Astrocyte (in vitro differentiated cells and primary cell): ENCODE measurements around the gene SERPINE1. TPM values are rescaled to one million over a fixed set of nuclear protein-coding genes. Genes with fewer than 3 reads are reported as not detected.

ENCODE experiments used
- DNase-seq: peaks from one replicate; pipeline ENCODE4 v3.0.0-alpha.2; 2010; ENCODE audit warnings: low read depth
- FAIRE-seq: peaks from 2 replicates; lab custom pipeline; 2011; peaks lifted over from hg19 to GRCh38; lab: Jason Lieb, UNC
- H2AFZ ChIP-seq: 2 replicates; pipeline ENCODE4 v1.6.0; 2012; ENCODE audit warnings: low read depth, low read length, inconsistent platforms
- H3K27ac ChIP-seq: 2 replicates; pipeline ENCODE4 v1.5.1; 2011; ENCODE audit warnings: low read depth, low read length, inconsistent platforms
- H3K27me3 ChIP-seq: 2 replicates; pipeline ENCODE4 v1.6.0; 2011; ENCODE audit warnings: low read length, inconsistent platforms; ENCODE audit not compliant: insufficient read depth
- H3K36me3 ChIP-seq: 2 replicates; pipeline ENCODE4 v1.5.1; 2011; ENCODE audit warnings: low read length, inconsistent platforms; ENCODE audit not compliant: insufficient read depth
- H3K4me1 ChIP-seq: 2 replicates; pipeline ENCODE4 v1.5.1; 2011; ENCODE audit warnings: low read length, inconsistent platforms; ENCODE audit not compliant: insufficient read depth
- H3K4me2 ChIP-seq: 2 replicates; pipeline ENCODE4 v1.6.0; 2012; ENCODE audit warnings: low read length, inconsistent platforms
- H3K4me3 ChIP-seq: 2 replicates; pipeline ENCODE4 v1.5.1; 2011; ENCODE audit warnings: low read depth, mild to moderate bottlenecking, low read length, inconsistent platforms; ENCODE audit not compliant: insufficient read depth
- H3K79me2 ChIP-seq: 2 replicates; pipeline ENCODE4 v1.6.0; 2012; ENCODE audit warnings: mild to moderate bottlenecking, low read length, inconsistent platforms; ENCODE audit not compliant: insufficient read depth
- H3K9ac ChIP-seq: 2 replicates; pipeline ENCODE4 v1.6.0; 2012; ENCODE audit warnings: mild to moderate bottlenecking, low read length, inconsistent platforms
- H3K9me3 ChIP-seq: 2 replicates; pipeline ENCODE4 v1.5.1; 2012; ENCODE audit warnings: low read depth, mild to moderate bottlenecking, low read length, inconsistent platforms; ENCODE audit not compliant: insufficient read depth
- H4K20me1 ChIP-seq: 2 replicates; pipeline ENCODE4 v1.6.0; 2012; ENCODE audit warnings: low read length, inconsistent platforms; ENCODE audit not compliant: insufficient read depth
- H3K27ac Mint-ChIP-seq: one replicate; pipeline ENCODE4 v1.8.0; 2021; ENCODE audit warnings: mild to moderate bottlenecking, mixed read lengths; ENCODE audit not compliant: unreplicated experiment
- H3K27me3 Mint-ChIP-seq: one replicate; pipeline ENCODE4 v1.8.0; 2021; ENCODE audit warnings: low read depth, mixed read lengths; ENCODE audit not compliant: unreplicated experiment
- H3K36me3 Mint-ChIP-seq: one replicate; pipeline ENCODE4 v1.8.0; 2021; ENCODE audit warnings: low read depth, mixed read lengths; ENCODE audit not compliant: unreplicated experiment
- H3K4me1 Mint-ChIP-seq: one replicate; pipeline ENCODE4 v1.8.0; 2021; ENCODE audit warnings: low read depth, mixed read lengths; ENCODE audit not compliant: unreplicated experiment
- H3K4me3 Mint-ChIP-seq: one replicate; pipeline ENCODE4 v1.8.0; 2021; ENCODE audit warnings: mild to moderate bottlenecking, moderate library complexity, mixed read lengths; ENCODE audit not compliant: unreplicated experiment
- H3K9me3 Mint-ChIP-seq: one replicate; pipeline ENCODE4 v1.8.0; 2021; ENCODE audit warnings: mild to moderate bottlenecking, mixed read lengths; ENCODE audit not compliant: unreplicated experiment
- CTCF ChIP-seq: IDR thresholded peaks from 2 replicates; pipeline ENCODE4 v1.5.1; 2011; ENCODE audit warnings: low read depth, mild to moderate bottlenecking, inconsistent platforms, low read length, moderate library complexity; ENCODE audit not compliant: insufficient read depth
- EZH2 ChIP-seq: IDR thresholded peaks from 2 replicates; pipeline ENCODE4 v1.6.1; 2012; ENCODE audit warnings: mild to moderate bottlenecking, low read length, inconsistent platforms; ENCODE audit not compliant: insufficient read depth
- total RNA-seq: library from RNA; stranded (reverse); gene quantifications from 2 replicates; pipeline ENCODE4 v1.2.1, GENCODE V29; 2021

Gene SERPINE1
- total RNA-seq, 1 donor from 2014 or later: 1,496 TPM

GRCh38 chr7:101081432-101081831 lies 45.5 kb upstream of the SERPINE1 start:
- Histone ChIP-seq H3K4me1 (peaks cover 11% of the 10 kb centered on the region), H3K27me3 (no peaks in the 10 kb centered on the region), H3K4me2 (no peak overlapping the region), H3K79me2 (peaks cover 9% of the 10 kb centered on the region), H3K9me3 (no peaks in the 10 kb centered on the region), H3K9ac (no peak overlapping the region), H4K20me1 (no peaks in the 10 kb centered on the region), H3K4me3 (no peak overlapping the region), H2AFZ (no peak overlapping the region), H3K36me3 (no peaks in the 10 kb centered on the region), H3K27ac (no peak overlapping the region)
- FAIRE-seq (no peak), DNase-seq (no peak)
- Mint-ChIP-seq H3K27ac (no peak overlapping the region), H3K9me3 (no peaks in the 10 kb centered on the region), H3K27me3 (peaks cover 2% of the 10 kb centered on the region), H3K4me1 (peaks cover 8% of the 10 kb centered on the region), H3K36me3 (no peaks in the 10 kb centered on the region), H3K4me3 (no peak overlapping the region)
- TF ChIP-seq CTCF (no peak), EZH2 (no peak)

GRCh38 chr7:101084865-101085161 lies 42.1 kb upstream of the SERPINE1 start:
- Mint-ChIP-seq H3K27ac (peak overlapping the region; percentile 95), H3K4me1 (peaks cover 7% of the 10 kb centered on the region), H3K4me3 (peak overlapping the region; percentile 90), H3K9me3 (no peaks in the 10 kb centered on the region), H3K27me3 (no peaks in the 10 kb centered on the region), H3K36me3 (peaks cover 5% of the 10 kb centered on the region)
- H3K27me3 ChIP-seq: no peaks in the 10 kb centered on the region
- peaks cover 11% of the 10 kb centered on the region for H3K4me1 ChIP-seq
- no peaks in the 10 kb centered on the region for H3K9me3 ChIP-seq
- H2AFZ ChIP-seq: peak overlapping the region; percentile 91
- FAIRE-seq: no peak
- peak overlapping the region; percentile 96 for H3K4me2 ChIP-seq
- DNase-seq: no peak
- peak overlapping the region; percentile 72 for H3K4me3 ChIP-seq
- peak overlapping the region; percentile 88 for H3K9ac ChIP-seq
- H4K20me1 ChIP-seq: no peaks in the 10 kb centered on the region
- H3K36me3 ChIP-seq: no peaks in the 10 kb centered on the region
- peak overlapping the region; percentile 83 for H3K27ac ChIP-seq
- TF ChIP-seq EZH2 (no peak), CTCF (no peak)
- peaks cover 33% of the 10 kb centered on the region for H3K79me2 ChIP-seq

DNA sequence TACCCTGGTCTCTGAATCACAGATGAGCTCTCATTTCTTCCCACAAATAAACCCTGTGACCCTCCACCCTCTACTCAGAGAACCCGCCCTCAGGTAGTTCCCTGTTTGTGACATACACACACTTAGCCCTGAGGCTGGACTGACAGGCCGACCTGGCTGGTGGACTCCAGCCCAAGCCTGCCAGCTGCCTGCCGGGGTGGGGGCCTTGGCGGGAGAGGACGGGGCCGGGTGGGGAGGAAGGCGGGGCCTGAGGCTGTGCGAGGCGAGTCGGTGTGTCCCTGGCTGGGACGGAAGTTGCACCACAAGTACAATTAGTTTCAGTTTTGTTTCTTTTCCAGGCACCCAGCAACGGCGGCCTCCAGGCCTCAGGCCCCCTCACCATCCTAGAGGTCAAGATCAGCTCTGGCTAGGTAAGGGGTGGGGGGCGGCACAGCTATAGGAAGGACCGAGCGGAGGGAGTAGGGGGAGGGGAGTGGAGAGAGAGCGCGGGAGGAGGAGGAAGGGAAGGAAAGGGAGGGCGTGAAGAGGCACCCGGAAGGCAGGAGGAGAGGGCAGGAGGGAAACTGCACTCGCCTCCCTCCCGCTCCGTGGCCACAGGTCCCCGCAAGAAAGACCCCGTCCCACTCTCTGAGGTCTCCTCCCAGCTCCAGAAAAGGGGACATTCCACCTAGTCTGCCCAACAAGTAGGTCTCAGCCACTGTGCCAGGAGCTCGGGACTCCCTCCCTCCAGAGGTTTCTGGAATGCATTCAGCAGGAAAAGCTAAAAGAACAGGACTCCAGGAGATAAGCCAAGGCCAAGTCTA lies 41.5 kb upstream of the SERPINE1 start, which contains the start of gene TRIM56:
TSS of gene TRIM56 (plus strand) at position 320 of the 803 bp plus-strand sequence. CDS start 1,832 bp downstream, outside the sequence.
- Histone ChIP-seq H4K20me1 (no peaks in the 10 kb centered on the region), H3K9ac (peak within 1 kb of the TSS; percentile 88), H3K27me3 (no peaks in the 10 kb centered on the region), H3K27ac (peak within 1 kb of the TSS; percentile 83), H3K4me1 (peaks cover 11% of the 10 kb centered on the region), H3K9me3 (no peaks in the 10 kb centered on the region), H3K4me3 (peak within 1 kb of the TSS; percentile 72), H3K79me2 (peaks cover 34% of the 10 kb centered on the region), H2AFZ (peak within 1 kb of the TSS; percentile 91), H3K36me3 (no peaks in the 10 kb centered on the region), H3K4me2 (peak within 1 kb of the TSS; percentile 96)
- no peaks in the 10 kb centered on the region for H3K9me3 Mint-ChIP-seq
- peak within 1 kb of the TSS; percentile 95 for H3K27ac Mint-ChIP-seq
- H3K36me3 Mint-ChIP-seq: peaks cover 5% of the 10 kb centered on the region
- H3K4me1 Mint-ChIP-seq: peaks cover 9% of the 10 kb centered on the region
- FAIRE-seq: no peak
- no peaks in the 10 kb centered on the region for H3K27me3 Mint-ChIP-seq
- peak within 1 kb of the TSS; percentile 90 for H3K4me3 Mint-ChIP-seq
- peak; percentile 56 for DNase-seq
- TF ChIP-seq EZH2 (no peak), CTCF (no peak)
